K562 (cell line): Measurements from ENCODE around the gene CHERP. TPM values are rescaled to one million over a fixed set of nuclear protein-coding genes. Genes with fewer than 3 reads are reported as not detected.

Experiments
- CGGBP1 ChIP-seq: fragments of 250-450 bp; sonication (Bioruptor Pico); IDR thresholded peaks from 2 replicates; pipeline ENCODE4 v1.9.0; 2021; ENCODE audit warnings: mild to moderate bottlenecking
- DMBX1 ChIP-seq: fragments of 250-450 bp; sonication (Bioruptor Pico); IDR thresholded peaks from 2 replicates; pipeline ENCODE4 v1.8.0; 2022; ENCODE audit warnings: inconsistent platforms, mild to moderate bottlenecking, moderate library complexity, borderline replicate concordance
- E2F8 ChIP-seq: fragments of 450-650 bp; IDR thresholded peaks from 2 replicates; pipeline ENCODE4 v1.7.1; 2018; ENCODE audit warnings: mild to moderate bottlenecking, low read depth; ENCODE audit not compliant: partially characterized antibody
- FOXA3 ChIP-seq, 2 experiments: fragments of 450-650 bp in 1 of 2; sonication (generic) in 1 of 2; formaldehyde crosslinking; IDR thresholded peaks in 1 of 2; conservative IDR thresholded peaks in 1 of 2; 2 replicates each; pipeline versions ENCODE4 v1.4.0 to v1.8.0; 2020 to 2022; ENCODE audit warnings: mild to moderate bottlenecking in 2 of 2, missing genetic modification reagents in 1 of 2
- MITF ChIP-seq: IDR thresholded peaks from 2 replicates; pipeline ENCODE4 v1.6.1; 2014; ENCODE audit warnings: antibody characterized with exemption
- NCOA1 ChIP-seq: fragments of 450-650 bp; IDR thresholded peaks from 2 replicates; pipeline ENCODE4 v1.6.1; 2016; ENCODE audit warnings: low read depth
- RFX5 ChIP-seq: IDR thresholded peaks from 2 replicates; pipeline ENCODE4 v1.6.1; 2011; ENCODE audit warnings: low read depth, mild to moderate bottlenecking, improper control_type of control experiment, low read length
- TBL1XR1 ChIP-seq, 2 experiments: IDR thresholded peaks; 2 replicates each; pipeline ENCODE4 v1.6.1; 2012; ENCODE audit warnings: improper control_type of control experiment in 2 of 2, low read length in 2 of 2, mild to moderate bottlenecking in 1 of 2
- VEZF1 ChIP-seq: fragments of 200-800 bp; sonication (Bioruptor generic); IDR thresholded peaks from 2 replicates; pipeline ENCODE4 v1.6.1; 2017; ENCODE audit warnings: missing genetic modification characterization, missing compliant biosample characterization
- ZBTB11 ChIP-seq, 3 experiments: fragments of 200-800 bp in 1 of 3; fragments of 250-450 bp in 1 of 3; fragments of 450-650 bp in 1 of 3; sonication (Bioruptor Pico) in 1 of 3; sonication (Bioruptor generic) in 1 of 3; formaldehyde crosslinking in 1 of 3; IDR thresholded peaks; 2 replicates each; pipeline versions ENCODE4 v1.6.1 to v1.8.0; 2016 to 2022; ENCODE audit warnings: mild to moderate bottlenecking in 2 of 3, missing genetic modification characterization in 2 of 3, missing compliant biosample characterization in 1 of 3, moderate library complexity in 1 of 3
- ZNF311 ChIP-seq: fragments of 250-450 bp; sonication (Bioruptor Pico); IDR thresholded peaks from 2 replicates; pipeline ENCODE4 v1.4.0; 2020; ENCODE audit warnings: mild to moderate bottlenecking, moderate library complexity
- ZNF586 ChIP-seq: fragments of 450-650 bp; formaldehyde crosslinking; conservative IDR thresholded peaks from 2 replicates; pipeline ENCODE4 v1.4.0; 2020; ENCODE audit warnings: mild to moderate bottlenecking, moderate library complexity
- polyA plus RNA-seq, 8 experiments: library from polyadenylated mRNA; depleted of rRNA in 4 of 8; stranded (reverse) in 5 of 8; unstranded in 3 of 8; fragments of >200 nt; fragmentation: Nextera tagmentation in 2 of 8; fragmentation: Illumina TruSeq in 1 of 8; extraction: Ambion mirVana in 2 of 8; extraction: Trizol in 1 of 8; gene quantifications; 2 replicates each; pipeline versions ENCODE4 v1.2.1 to v1.2.3, GENCODE V29; 2011 to 2014; ENCODE audit warnings: inconsistent platforms in 1 of 8, missing spikeins in 1 of 8
- total RNA-seq, 7 experiments: library from RNA; depleted of rRNA in 6 of 7; stranded (reverse); fragments of >200 nt in 6 of 7; fragmentation: Illumina TruSeq in 2 of 7; extraction: Trizol in 2 of 7; gene quantifications; 2 replicates each; pipeline versions ENCODE4 v1.2.1 to v1.2.3, GENCODE V29; 2011 to 2021; ENCODE audit warnings: low replicate concordance in 1 of 7

CHERP gene
- total and polyA plus RNA-seq, 9 of the 15 experiments (the other 6 are each of a cell fraction or from before 2014, with no cell fraction given), result 0.60 to 85.1 (median 7.8) TPM

GRCh38 chr19:16572332-16573211, 30.3 kb upstream of the CHERP start, which contains the start of gene SLC35E1 (continued):
- TF ChIP-seq TBL1XR1 (IDR thresholded peaks at IDR 0.05; ENCODE audit: low read length in 2 of 2), result peak in 1 of 2 experiments; percentile 94; a peak in 2 of 4 replicates
- TF ChIP-seq ZBTB11 (CRISPR knock-in tag; IDR thresholded peaks at IDR 0.05), result peak; percentile 44 to 96 (median 80); a peak in 5 of 6 replicates
- TF ChIP-seq ZNF586, result no peak
- no peak for TF ChIP-seq ZNF311 (CRISPR knock-in tag)
- no peak for TF ChIP-seq FOXA3 (CRISPR knock-in tag; conservative IDR thresholded peaks at IDR 0.05 in 1 of 2, IDR thresholded peaks at IDR 0.05 in 1 of 2)
- TF ChIP-seq VEZF1 (CRISPR knock-in tag), result peak; percentile 100
- peak; percentile 62; the same call in 1 of the 2 replicates for TF ChIP-seq NCOA1
- 0 out of 2 replicates have a peak, but pooled peaks have one; percentile 32 for TF ChIP-seq MITF
- no peak for TF ChIP-seq CGGBP1
- TF ChIP-seq RFX5, result peak; percentile 73; the same call in 1 of the 2 replicates
- no peak for TF ChIP-seq DMBX1
- peak; percentile 94 for TF ChIP-seq E2F8
